Measurements from ENCODE around the gene SNX10.

The SNX10 gene

DNA sequence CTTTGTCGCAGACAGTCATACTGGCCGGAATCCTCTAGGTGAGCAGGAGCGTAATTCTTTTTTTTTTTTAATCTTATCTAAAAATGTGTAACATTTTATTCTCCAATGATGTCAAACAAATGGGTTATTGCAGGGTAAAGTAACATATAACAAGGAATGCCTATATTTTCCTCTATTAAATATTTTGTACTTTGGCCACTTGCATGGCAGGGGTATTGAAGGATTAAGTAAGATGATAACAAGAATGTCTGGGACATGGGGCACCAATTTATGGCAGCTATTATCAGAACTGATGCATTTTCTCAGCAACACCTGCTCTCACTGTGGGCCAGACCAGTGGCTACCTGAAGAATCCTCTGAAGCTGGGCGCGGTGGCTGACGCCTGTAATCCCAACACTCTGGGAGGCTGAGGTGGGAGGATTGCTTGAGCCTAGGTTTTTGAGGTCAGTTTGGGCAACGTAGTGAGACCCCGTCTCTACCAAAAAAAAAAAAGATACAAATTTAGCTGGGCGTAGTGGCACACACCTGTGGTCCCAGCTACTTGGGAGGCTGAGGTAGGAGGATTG is 24.0 kb upstream of the SNX10 start:
- H3K4me3 ChIP-seq (replicated peaks; ENCODE audit: low read depth, low read length): no peak overlapping the region
- no peak for DNase-seq (ENCODE audit: extremely low read depth, low read depth)
- TF ChIP-seq, protein P1, sequence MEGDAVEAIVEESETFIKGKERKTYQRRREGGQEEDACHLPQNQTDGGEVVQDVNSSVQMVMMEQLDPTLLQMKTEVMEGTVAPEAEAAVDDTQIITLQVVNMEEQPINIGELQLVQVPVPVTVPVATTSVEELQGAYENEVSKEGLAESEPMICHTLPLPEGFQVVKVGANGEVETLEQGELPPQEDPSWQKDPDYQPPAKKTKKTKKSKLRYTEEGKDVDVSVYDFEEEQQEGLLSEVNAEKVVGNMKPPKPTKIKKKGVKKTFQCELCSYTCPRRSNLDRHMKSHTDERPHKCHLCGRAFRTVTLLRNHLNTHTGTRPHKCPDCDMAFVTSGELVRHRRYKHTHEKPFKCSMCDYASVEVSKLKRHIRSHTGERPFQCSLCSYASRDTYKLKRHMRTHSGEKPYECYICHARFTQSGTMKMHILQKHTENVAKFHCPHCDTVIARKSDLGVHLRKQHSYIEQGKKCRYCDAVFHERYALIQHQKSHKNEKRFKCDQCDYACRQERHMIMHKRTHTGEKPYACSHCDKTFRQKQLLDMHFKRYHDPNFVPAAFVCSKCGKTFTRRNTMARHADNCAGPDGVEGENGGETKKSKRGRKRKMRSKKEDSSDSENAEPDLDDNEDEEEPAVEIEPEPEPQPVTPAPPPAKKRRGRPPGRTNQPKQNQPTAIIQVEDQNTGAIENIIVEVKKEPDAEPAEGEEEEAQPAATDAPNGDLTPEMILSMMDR (IDR thresholded peaks at IDR 0.05; ENCODE audit: low read depth, low read length, missing control alignments): no peak

DNA sequence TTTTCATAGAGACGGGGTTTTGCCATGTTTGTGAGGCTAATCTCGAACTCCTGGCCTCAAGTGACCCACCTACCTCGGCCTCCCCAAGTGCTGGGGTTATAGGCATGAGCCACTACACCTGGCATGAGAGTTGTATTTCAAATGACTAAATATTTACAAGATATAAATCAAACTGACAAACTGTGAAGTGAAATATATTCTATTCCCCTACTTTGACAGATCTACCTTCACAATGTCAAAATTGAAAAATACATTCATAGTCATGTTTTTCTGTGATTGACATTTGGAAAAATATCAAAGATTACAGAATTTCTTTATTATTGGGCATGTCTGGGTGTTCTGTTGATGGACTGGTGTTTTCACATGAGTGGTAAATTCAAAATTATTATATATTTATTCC is 16.4 kb upstream of the SNX10 start:
- DNase-seq (ENCODE audit: extremely low read depth, low read depth): no peak
- no peak overlapping the region for H3K4me3 ChIP-seq (replicated peaks; ENCODE audit: low read depth, low read length)
- TF ChIP-seq, protein P1 (IDR thresholded peaks at IDR 0.05; ENCODE audit: low read depth, low read length, missing control alignments): no peak

DNA sequence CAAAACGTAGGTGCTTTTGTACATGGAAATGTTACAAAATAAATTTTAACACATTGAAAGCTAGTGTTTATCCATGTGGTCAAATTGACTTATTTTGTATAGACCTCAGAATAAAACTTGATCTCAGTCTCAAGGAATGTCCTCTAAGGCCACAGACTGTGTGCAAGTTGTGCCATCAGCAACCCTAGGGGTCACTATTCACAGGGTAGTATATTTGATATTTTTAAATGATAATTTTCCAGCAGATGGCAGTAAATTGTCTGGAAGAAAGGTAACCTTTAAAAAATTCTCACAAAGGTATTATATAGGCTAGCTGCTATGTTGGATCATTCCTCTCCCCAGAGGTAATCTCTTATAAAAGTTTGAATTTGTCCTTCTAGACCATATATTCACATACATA is 12.9 kb upstream of the SNX10 start:
- H3K4me3 ChIP-seq (replicated peaks; ENCODE audit: low read depth, low read length): no peak overlapping the region
- no peak for DNase-seq (ENCODE audit: extremely low read depth, low read depth)
- TF ChIP-seq, protein P1 (IDR thresholded peaks at IDR 0.05; ENCODE audit: low read depth, low read length, missing control alignments): no peak

DNA sequence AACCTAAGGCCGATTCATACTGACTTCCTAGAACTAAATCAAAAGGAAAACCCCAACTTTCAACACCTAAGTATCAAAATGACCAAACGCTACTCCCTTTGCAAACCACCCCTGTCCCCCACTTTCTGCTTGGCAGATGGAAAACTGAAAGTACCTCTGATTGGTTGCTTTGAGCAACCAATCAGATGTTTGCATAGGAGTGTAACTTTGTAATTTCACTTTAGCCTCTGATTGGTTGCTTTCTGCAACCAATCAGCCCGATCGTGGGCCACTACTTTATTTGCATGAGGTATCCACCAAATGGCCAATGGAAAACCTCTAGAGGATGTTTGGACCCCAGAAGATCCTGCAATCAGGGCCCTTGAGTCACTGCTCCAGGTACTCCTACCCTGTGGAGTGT is 12.3 kb upstream of the SNX10 start:
- no peak for DNase-seq (ENCODE audit: extremely low read depth, low read depth)
- no peak overlapping the region for H3K4me3 ChIP-seq (replicated peaks; ENCODE audit: low read depth, low read length)
- TF ChIP-seq, protein P1 (IDR thresholded peaks at IDR 0.05; ENCODE audit: low read depth, low read length, missing control alignments): no peak

DNA sequence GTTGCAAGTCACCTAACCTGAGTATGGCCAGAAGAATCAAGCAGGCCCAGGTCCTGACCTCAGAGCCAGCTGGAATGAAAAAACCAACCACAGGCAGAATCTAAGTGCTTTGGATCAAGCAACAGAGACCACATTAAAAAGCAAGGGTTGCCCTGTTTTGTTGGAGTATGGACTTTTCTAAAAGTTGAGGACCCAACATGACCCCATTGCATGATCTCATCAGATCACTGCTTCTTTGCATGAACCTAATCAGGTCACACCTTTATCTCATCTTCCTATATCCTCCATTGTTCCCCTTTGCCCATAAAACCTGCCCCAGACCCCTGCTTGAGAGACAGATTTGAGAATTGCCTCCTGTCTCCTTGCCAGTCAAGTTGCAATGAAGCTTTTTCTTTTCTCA is 11.6 kb upstream of the SNX10 start:
- H3K4me3 ChIP-seq (replicated peaks; ENCODE audit: low read depth, low read length): no peak overlapping the region
- DNase-seq (ENCODE audit: extremely low read depth, low read depth): no peak
- TF ChIP-seq, protein P1 (IDR thresholded peaks at IDR 0.05; ENCODE audit: low read depth, low read length, missing control alignments): no peak

DNA sequence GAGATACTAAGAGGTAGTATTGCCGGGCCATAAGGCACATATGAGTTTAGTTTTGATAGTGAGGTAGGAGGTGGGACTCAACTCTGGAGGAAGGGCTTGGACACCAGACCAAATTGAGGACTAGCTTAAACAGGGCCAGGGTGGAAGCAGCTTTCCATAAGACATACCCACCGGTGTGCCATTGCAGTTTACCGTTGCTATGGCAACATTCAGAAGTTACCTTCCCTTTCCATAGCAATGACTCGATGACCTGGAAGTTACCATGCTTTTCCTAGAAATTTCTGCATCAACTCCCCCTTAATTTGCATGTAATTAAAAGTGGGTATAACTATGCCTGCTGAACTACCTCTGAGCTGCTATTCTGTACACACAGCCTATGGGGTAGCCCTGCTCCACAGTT is 10.9 kb upstream of the SNX10 start:
- DNase-seq (ENCODE audit: extremely low read depth, low read depth): no peak
- H3K4me3 ChIP-seq (replicated peaks; ENCODE audit: low read depth, low read length): no peak overlapping the region
- TF ChIP-seq, protein P1 (IDR thresholded peaks at IDR 0.05; ENCODE audit: low read depth, low read length, missing control alignments): no peak

DNA sequence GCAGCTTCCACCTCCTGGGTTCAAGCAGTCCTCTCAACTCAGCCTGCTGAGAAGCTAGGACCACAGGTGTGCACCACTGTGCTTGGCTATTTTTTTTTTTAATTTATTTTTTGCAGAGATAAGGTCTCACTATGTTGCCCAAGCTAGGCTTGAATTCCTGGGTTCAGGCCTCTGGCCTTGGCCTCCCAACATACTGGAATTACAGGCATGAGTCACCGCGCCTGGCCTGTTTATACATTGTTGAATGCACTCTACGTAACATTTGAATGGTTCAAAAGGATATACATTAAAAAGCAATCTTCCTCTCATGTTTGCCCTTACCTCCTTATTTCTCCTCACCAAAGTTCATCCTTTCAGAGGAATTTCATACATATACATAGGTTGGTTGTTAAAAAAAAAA is 7.2 kb upstream of the SNX10 start:
- TF ChIP-seq, protein P1 (IDR thresholded peaks at IDR 0.05; ENCODE audit: low read depth, low read length, missing control alignments): no peak
- no peak overlapping the region for H3K4me3 ChIP-seq (replicated peaks; ENCODE audit: low read depth, low read length)
- no peak for DNase-seq (ENCODE audit: extremely low read depth, low read depth)
